GM12892 (cell line): Measurements from ENCODE around the gene C17orf100.

Experiments
- POLR2A ChIP-seq: IDR thresholded peaks from 2 replicates; pipeline ENCODE4 v1.6.1; 2011; ENCODE audit warnings: low read depth, low read length, control low read depth
- POLR2AphosphoS5 ChIP-seq: IDR thresholded peaks from 2 replicates; pipeline ENCODE4 v1.6.1; 2011; ENCODE audit warnings: low read depth, low read length, control low read depth
- TAF1 ChIP-seq: IDR thresholded peaks from 2 replicates; pipeline ENCODE4 v1.6.1; 2011; ENCODE audit warnings: low read depth, mild to moderate bottlenecking, control low read depth, low read length, borderline replicate concordance

GRCh38 chr17:6686026-6686425 is 34.5 kb downstream of the C17orf100 start:
- TF ChIP-seq POLR2AphosphoS5 (no peak), POLR2A (no peak), TAF1 (no peak)
